ENCODE data around the gene PREX1.

Gene PREX1

DNA sequence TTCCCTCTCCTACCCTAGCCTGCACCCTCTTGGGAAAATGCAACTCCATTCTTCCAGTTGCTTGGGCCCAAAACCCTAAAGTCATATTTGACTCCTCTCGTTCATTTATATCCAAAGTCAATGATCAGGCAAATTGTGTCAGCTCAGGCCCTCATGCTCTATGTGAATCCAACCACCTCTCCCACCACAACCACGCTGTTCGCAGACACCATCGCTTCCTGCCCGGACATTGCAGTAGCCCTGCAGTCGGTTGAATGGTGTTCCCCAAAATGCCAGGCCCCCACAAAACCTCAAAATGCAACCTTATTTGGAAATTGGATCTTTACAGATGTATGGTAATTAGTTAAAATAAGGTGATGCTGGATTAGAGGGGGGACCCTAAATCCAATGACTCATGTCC is 98.3 kb downstream of the PREX1 start:
- DNase-seq, result no peak

- no peak for DNase-seq
Measured at GRCh38 chr20:48728042-48728825, 99.6 kb downstream of the PREX1 start.

GRCh38 chr20:48727226-48727625 is 100.6 kb downstream of the PREX1 start:
- DNase-seq, result no peak

DNA sequence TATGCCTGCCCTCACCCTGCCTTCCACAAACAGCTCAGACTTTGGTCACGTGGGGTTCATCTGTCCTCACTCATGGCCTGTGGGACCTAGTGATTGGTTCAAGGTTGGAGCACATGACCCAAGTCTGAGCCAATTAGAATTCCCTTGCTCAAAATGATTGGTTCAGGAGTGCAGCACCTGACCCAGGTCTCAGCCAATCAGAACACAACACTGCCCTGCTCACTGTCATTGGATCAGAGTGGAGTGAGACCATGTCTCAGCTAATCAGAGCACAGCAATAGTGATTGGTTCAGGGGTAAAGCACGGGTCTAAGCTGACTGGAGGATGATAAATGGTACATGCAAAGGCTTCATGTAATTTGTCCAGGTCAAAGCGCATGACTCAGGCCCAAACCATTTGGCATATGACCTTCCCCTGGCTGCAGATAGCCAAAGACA is 102.2 kb downstream of the PREX1 start:
- DNase-seq, result no peak

GRCh38 chr20:48724891-48725554 is 102.8 kb downstream of the PREX1 start:
- no peak for DNase-seq

GRCh38 chr20:48724382-48724781 is 103.4 kb downstream of the PREX1 start:
- no peak for DNase-seq

- no peak for DNase-seq
Measured at GRCh38 chr20:48723308-48724264, 104.2 kb downstream of the PREX1 start.

- no peak for DNase-seq
Measured at GRCh38 chr20:48722737-48723191, 105.0 kb downstream of the PREX1 start.

GRCh38 chr20:48722002-48722731 is 105.6 kb downstream of the PREX1 start:
- no peak for DNase-seq

DNA sequence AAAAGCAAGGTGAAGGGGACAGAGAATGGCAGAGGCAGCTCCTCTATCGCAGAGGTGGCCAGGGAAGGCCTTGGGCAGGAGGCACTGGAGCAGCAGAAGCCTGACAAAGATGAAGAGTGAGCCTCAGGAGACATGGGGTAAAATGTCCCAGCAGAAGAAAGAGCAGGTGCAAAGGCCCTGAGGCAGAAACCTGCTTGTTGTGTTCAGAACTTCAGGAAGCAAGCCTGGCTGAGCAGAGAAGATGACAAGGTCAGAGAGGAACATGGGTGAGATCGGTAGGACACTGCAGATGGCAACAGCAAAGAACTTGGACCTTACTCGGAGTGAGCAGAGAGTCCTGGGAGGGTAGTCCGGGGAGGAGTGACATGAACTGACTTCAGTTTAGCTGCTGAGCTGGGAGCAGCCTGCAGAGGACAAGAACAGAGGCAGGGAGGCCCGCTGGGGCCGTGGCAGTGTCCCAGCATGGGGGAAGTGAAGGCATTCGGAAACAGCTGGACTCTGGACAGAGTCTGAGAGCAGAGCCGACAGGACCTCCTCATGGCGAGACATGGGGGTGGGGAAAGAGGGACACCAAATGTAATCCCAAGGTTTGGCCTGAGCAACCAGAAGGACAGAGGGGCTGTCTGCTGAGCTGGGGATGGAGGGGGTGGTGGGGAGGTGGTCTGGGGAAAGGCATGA is 106.3 kb downstream of the PREX1 start:
- DNase-seq, result no peak

- no peak for DNase-seq
Measured at GRCh38 chr20:48720256-48720985, 107.4 kb downstream of the PREX1 start.

- DNase-seq, result no peak
Measured at GRCh38 chr20:48719598-48720255, 108.1 kb downstream of the PREX1 start.

GRCh38 chr20:48718786-48719578 is 108.8 kb downstream of the PREX1 start:
- no peak for DNase-seq

DNA sequence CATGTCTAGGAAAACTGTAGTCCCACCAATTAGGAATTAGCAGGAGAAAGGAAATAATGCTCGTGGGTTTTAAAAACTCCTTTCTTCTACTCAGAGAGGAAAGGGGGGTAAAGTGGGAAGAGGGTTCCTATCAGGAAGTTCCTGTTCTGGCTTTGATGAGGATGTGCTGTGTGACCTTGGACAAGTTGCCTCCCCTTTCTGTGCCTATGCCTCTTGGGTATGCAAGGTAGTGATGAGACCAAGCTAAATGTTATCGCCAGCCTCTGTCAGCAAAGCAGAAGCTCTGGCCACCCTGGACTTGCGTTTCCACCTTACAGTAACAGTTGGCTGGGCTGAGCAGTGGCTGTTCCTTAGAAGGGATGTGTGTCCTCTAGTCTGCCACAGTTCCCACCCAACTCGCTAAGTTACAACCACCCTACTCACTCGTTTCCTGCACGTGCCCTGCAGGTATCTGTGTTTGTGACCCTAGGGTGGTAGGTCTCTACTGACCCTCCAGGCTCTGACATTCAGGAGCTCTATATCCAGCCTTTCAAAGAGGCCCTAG is 110.0 kb downstream of the PREX1 start:
- DNase-seq, result no peak

DNA sequence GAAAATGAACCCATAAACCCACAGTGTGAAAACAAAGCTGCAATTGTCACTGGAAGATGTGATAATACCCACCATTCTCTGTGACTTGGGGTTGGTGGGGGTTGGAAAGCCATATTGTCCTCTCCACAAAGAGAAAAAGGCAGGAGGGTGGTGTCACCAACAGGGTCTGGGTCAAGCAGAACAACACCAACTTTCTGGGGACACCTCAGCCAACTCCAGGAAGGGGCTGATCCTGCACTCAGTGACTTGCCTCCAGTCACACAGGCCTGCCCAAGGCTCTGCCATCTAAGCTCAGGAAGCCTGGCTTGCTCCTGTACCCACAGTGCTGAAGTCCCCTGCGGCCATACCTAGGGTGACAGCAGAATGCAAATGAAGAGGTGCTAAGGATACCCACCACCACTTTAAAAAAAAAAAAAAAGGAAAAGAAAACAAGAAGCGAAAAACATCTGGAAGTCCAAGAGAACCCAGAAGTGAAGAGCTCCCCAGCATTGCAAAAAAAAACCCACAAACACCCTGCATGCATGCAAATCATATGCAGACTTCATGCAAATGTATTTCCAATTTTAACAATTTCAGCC is 110.6 kb downstream of the PREX1 start:
- DNase-seq, result no peak

DNA sequence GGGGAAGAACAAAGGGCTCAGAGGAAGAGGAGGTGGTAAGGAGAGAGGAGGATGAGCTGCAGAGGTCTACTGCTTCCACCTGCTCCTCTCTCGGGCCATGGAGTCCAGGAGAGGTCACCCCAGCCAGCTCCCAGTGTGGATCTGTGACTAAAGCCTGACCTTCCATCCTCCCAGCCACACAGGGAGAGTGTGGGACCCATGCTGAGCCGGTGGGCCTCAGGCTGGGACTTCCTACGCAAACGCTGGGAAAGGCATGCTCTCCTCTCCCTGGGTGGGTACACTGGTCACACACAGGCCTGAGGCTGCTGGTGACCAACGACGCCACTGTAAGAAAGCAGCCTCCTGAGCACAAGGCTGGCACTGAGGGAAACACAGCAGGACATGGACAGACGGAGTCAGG is 111.3 kb downstream of the PREX1 start:
- DNase-seq, result no peak

- no peak for DNase-seq
Measured at GRCh38 chr20:48716086-48716485, 111.7 kb downstream of the PREX1 start.

DNA sequence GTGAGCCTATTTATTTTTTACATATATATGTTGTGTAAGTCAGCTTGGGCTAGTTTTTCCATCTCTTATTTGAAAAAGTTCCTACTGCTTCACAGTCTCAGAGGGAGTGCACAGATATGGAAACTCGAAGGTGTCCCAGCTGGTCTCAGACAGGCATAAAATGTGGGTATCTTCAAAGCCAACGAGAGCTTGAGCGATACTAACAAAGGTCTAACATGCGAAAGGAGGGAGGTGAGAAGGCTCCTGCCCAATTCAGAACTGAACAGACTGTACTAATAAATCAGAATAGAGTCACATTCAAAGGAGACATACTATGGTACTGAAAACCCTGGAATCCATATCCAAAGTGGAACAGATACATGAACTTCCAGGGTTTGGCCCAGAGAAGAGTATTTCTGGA is 113.0 kb downstream of the PREX1 start:
- no peak for DNase-seq
